Mesenchymal stem cell (in vitro differentiated cells and primary cell): ENCODE results near the gene CTDNEP1.
A peak's percentile ranks its signal among the peaks of the same experiment; 100 is the strongest.
"Not testable (repeated sequence)": the region's sequence is repeated elsewhere in the genome, so short reads cannot be mapped to it uniquely, and the experiment has no call there.

Experiments used
- DNase-seq: peaks from one replicate; pipeline ENCODE4 v3.0.0-alpha.2; 2013
- H2AFZ ChIP-seq: one replicate; pipeline ENCODE4 v1.6.1; 2013; ENCODE audit warnings: low read depth, mild to moderate bottlenecking, control low read depth, inconsistent platforms, low read length, moderate library complexity
- H2AK5ac ChIP-seq: 2 replicates; pipeline ENCODE4 v1.6.1; 2013; ENCODE audit warnings: low read length, moderate library complexity, mild to moderate bottlenecking, inconsistent platforms; ENCODE audit not compliant: severe bottlenecking
- H2BK120ac ChIP-seq: one replicate; pipeline ENCODE4 v1.6.1; 2013; ENCODE audit warnings: low read depth, mild to moderate bottlenecking, inconsistent platforms, low read length, moderate library complexity
- H2BK12ac ChIP-seq, 2 experiments: one replicate each; pipeline ENCODE4 v1.6.1; 2013; ENCODE audit warnings: inconsistent platforms in 2 of 2, low read length in 2 of 2, mild to moderate bottlenecking in 2 of 2, moderate library complexity in 2 of 2, control low read depth in 1 of 2
- H2BK15ac ChIP-seq: one replicate; pipeline ENCODE4 v1.6.1; 2013; ENCODE audit warnings: mild to moderate bottlenecking, low read depth, inconsistent platforms; ENCODE audit not compliant: poor library complexity, severe bottlenecking
- H2BK5ac ChIP-seq: 2 replicates; pipeline ENCODE4 v1.6.1; 2013; ENCODE audit warnings: low read depth, mild to moderate bottlenecking, low read length, control low read depth, inconsistent platforms; ENCODE audit not compliant: poor library complexity, severe bottlenecking
- H3K14ac ChIP-seq, 2 experiments: one replicate each; pipeline ENCODE4 v1.6.1; 2013; ENCODE audit warnings: inconsistent platforms in 2 of 2, low read length in 2 of 2, control low read depth in 1 of 2, mild to moderate bottlenecking in 1 of 2, moderate library complexity in 1 of 2
- H3K18ac ChIP-seq, 2 experiments: one replicate each; pipeline ENCODE4 v1.6.1; 2013; ENCODE audit warnings: inconsistent platforms in 2 of 2, low read length in 2 of 2, control low read depth in 1 of 2, low read depth in 1 of 2, mild to moderate bottlenecking in 1 of 2
- H3K23ac ChIP-seq, 2 experiments: one replicate each; pipeline ENCODE4 v1.6.1; 2013; ENCODE audit warnings: inconsistent platforms in 2 of 2, low read length in 2 of 2, mild to moderate bottlenecking in 2 of 2, moderate library complexity in 2 of 2, control low read depth in 1 of 2
- H3K27ac ChIP-seq: 2 replicates; pipeline ENCODE4 v1.5.1; 2013; ENCODE audit warnings: mild to moderate bottlenecking, moderate library complexity, low read length, control low read depth, inconsistent platforms; ENCODE audit not compliant: poor library complexity, severe bottlenecking
- H3K27me3 ChIP-seq, 2 experiments: 2 replicates each; pipeline versions ENCODE4 v1.6.1 to v1.7.0; 2013; ENCODE audit warnings: low read length in 2 of 2, mild to moderate bottlenecking in 2 of 2, moderate library complexity in 2 of 2, control low read depth in 1 of 2, inconsistent platforms in 1 of 2; ENCODE audit not compliant: control insufficient read depth in 1 of 2, insufficient read depth in 1 of 2
- H3K36me3 ChIP-seq, 2 experiments: 2 replicates each; pipeline versions ENCODE4 v1.6.1 to v1.7.0; 2013; ENCODE audit warnings: low read length in 2 of 2, control low read depth in 1 of 2, inconsistent platforms in 1 of 2, low read depth in 1 of 2, mild to moderate bottlenecking in 1 of 2; ENCODE audit not compliant: insufficient read depth in 2 of 2, control insufficient read depth in 1 of 2
- H3K4ac ChIP-seq, 2 experiments: one replicate each; pipeline ENCODE4 v1.6.1; 2013; ENCODE audit warnings: inconsistent platforms in 2 of 2, low read length in 2 of 2, mild to moderate bottlenecking in 2 of 2, moderate library complexity in 2 of 2, control low read depth in 1 of 2, low read depth in 1 of 2
- H3K4me1 ChIP-seq: 2 replicates; pipeline ENCODE4 v1.6.1; 2013; ENCODE audit warnings: low read depth, low read length, control low read depth; ENCODE audit not compliant: control insufficient read depth, insufficient read depth
- H3K4me2 ChIP-seq: 2 replicates; pipeline ENCODE4 v1.6.1; 2013; ENCODE audit warnings: low read length, mild to moderate bottlenecking, inconsistent platforms; ENCODE audit not compliant: poor library complexity, severe bottlenecking
- H3K4me3 ChIP-seq, 2 experiments: 2 replicates each; pipeline versions ENCODE4 v1.5.1 to v1.7.0; 2013; ENCODE audit warnings: low read length in 2 of 2, mild to moderate bottlenecking in 2 of 2, control low read depth in 1 of 2, low read depth in 1 of 2; ENCODE audit not compliant: insufficient read depth in 1 of 2
- H3K79me1 ChIP-seq: replicated peaks from 2 replicates; pipeline ENCODE4 v1.6.1; 2013; ENCODE audit warnings: mild to moderate bottlenecking, control low read depth, low read length, inconsistent platforms; ENCODE audit not compliant: poor library complexity, severe bottlenecking
- H3K9ac ChIP-seq: 2 replicates; pipeline ENCODE4 v1.7.0; 2013; ENCODE audit warnings: mild to moderate bottlenecking, low read length, moderate library complexity
- H3K9me3 ChIP-seq: 2 replicates; pipeline ENCODE4 v1.7.0; 2013; ENCODE audit warnings: mild to moderate bottlenecking, low read length; ENCODE audit not compliant: control insufficient read depth
- H4K8ac ChIP-seq: one replicate; pipeline ENCODE4 v1.6.1; 2013; ENCODE audit warnings: inconsistent platforms, mild to moderate bottlenecking, low read length, moderate library complexity
- H4K91ac ChIP-seq: one replicate; pipeline ENCODE4 v1.6.1; 2013; ENCODE audit warnings: mild to moderate bottlenecking, low read length, inconsistent platforms
- WGBS: methylation state at CpG from one replicate; pipeline ENCODE4 v1.1.7; 2013; ENCODE audit warnings: mixed read lengths; 5-methylcytosine and 5-hydroxymethylcytosine counted together

The CTDNEP1 gene

DNA sequence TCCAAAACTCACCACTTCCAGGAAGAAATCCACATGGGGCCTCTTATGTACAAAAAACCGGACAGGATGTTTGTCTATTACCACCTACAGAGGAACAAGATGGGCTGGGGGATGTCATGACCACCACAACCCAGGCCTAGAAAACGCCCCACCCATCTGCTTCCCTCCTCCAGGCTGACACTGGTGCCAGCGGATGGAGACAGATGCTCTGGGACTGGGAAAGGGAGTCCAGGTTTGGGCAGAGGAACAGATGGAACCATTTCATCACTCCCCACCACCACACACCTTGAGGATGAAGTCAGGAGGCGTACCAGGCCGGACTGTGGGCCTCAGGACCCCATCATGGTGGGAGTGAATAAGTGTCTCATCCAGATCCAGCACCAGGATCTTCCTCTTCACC, 4.8 kb downstream of the CTDNEP1 start:
- H2BK120ac ChIP-seq, result no peak overlapping the region
- DNase-seq, result no peak
- peaks cover 23 to 30% of the 10 kb centered on the region in 2 experiments for H3K36me3 ChIP-seq
- no peak overlapping the region for H3K27ac ChIP-seq
- no peak overlapping the region for H4K8ac ChIP-seq
- H2AFZ ChIP-seq, result no peak overlapping the region
- H3K9me3 ChIP-seq, result no peaks in the 10 kb centered on the region
- H4K91ac ChIP-seq, result no peak overlapping the region
- H3K23ac ChIP-seq, result no peak overlapping the region
- H2BK12ac ChIP-seq, result no peak overlapping the region
- H3K9ac ChIP-seq, result peak overlapping the region; percentile 12
- H3K4me1 ChIP-seq, result peaks cover 19% of the 10 kb centered on the region
- H3K4me3 ChIP-seq, result no peak overlapping the region
- no peak overlapping the region for H3K4ac ChIP-seq
- no peaks in the 10 kb centered on the region for H3K27me3 ChIP-seq
- no peak overlapping the region for H3K4me2 ChIP-seq
- no peak overlapping the region for H2BK5ac ChIP-seq
- no peak overlapping the region for H3K14ac ChIP-seq
- H2AK5ac ChIP-seq, result no peak overlapping the region
- H2BK15ac ChIP-seq, result no peak overlapping the region
- WGBS, result 96% methylated on average over 3 of the region's 5 CpGs
- no peak overlapping the region for H3K18ac ChIP-seq
- H3K79me1 ChIP-seq, result peaks cover 13% of the 10 kb centered on the region

GRCh38 chr17:7243838-7244237, 7.7 kb downstream of the CTDNEP1 start:
- H2BK120ac ChIP-seq, result not testable (repeated sequence)
- peaks cover 16% of the 10 kb centered on the region for H3K4me1 ChIP-seq
- peaks cover 32 to 47% of the 10 kb centered on the region in 2 experiments for H3K36me3 ChIP-seq

DNA sequence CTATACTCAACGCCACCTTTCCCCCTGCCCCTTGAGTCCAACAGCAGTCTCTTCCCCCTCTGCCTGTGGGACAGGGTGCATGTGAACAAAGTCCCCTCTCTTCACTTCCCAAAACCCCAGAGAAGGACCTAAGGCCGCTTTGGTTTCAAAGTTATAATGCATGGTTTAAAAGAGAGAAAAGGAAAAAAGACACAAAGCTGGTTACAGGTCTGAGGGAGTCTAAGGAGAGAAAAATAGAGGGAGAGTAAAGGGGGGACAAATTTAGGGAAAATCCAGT, 8.1 kb downstream of the CTDNEP1 start:
- Histone ChIP-seq H3K79me1 (peaks cover 14% of the 10 kb centered on the region), H2AK5ac (peak overlapping the region; percentile 31), H3K4me2 (peak overlapping the region; percentile 91), H2BK12ac (peak overlapping the region; percentile 20 to 45), H3K14ac (peak overlapping the region in 1 of 2 experiments; percentile 80), H3K9ac (peak overlapping the region; percentile 97), H3K4ac (peak overlapping the region; percentile 36 to 96), H3K18ac (peak overlapping the region in 1 of 2 experiments; percentile 90), H2AFZ (no peak overlapping the region), H4K91ac (no peak overlapping the region), H3K4me1 (peaks cover 15% of the 10 kb centered on the region), H2BK15ac (no peak overlapping the region), H3K27me3 (no peaks in the 10 kb centered on the region), H3K36me3 (peaks cover 32 to 47% of the 10 kb centered on the region in 2 experiments), H4K8ac (peak overlapping the region; percentile 41), H3K23ac (peak overlapping the region in 1 of 2 experiments; percentile 84), H3K4me3 (peak overlapping the region; percentile 89 to 98), H3K27ac (peak overlapping the region; percentile 47), H2BK5ac (no peak overlapping the region), H2BK120ac (peak overlapping the region; percentile 12), H3K9me3 (no peaks in the 10 kb centered on the region)
- no peak for DNase-seq
- 69% methylated on average over 2 of the region's 2 CpGs for WGBS

More at GRCh38 chr17:7243838-7244237, 7.7 kb downstream of the CTDNEP1 start:
- H4K91ac ChIP-seq, H3K27ac ChIP-seq, H3K27me3 ChIP-seq, H3K4ac ChIP-seq, H2BK15ac ChIP-seq, H2AFZ ChIP-seq, H3K9me3 ChIP-seq, H3K23ac ChIP-seq, H2BK12ac ChIP-seq, H3K4me2 ChIP-seq, H3K18ac ChIP-seq, H2BK5ac ChIP-seq, DNase-seq, H2AK5ac ChIP-seq, H3K14ac ChIP-seq: not testable (repeated sequence)
- WGBS, result 88% methylated on average over 10 of the region's 10 CpGs
- Histone ChIP-seq H4K8ac (peak overlapping the region; percentile 51), H3K9ac (peak overlapping the region; percentile 97), H3K4me3 (peak overlapping the region in 1 of 2 experiments; percentile 89), H3K79me1 (peaks cover 14% of the 10 kb centered on the region)

DNA sequence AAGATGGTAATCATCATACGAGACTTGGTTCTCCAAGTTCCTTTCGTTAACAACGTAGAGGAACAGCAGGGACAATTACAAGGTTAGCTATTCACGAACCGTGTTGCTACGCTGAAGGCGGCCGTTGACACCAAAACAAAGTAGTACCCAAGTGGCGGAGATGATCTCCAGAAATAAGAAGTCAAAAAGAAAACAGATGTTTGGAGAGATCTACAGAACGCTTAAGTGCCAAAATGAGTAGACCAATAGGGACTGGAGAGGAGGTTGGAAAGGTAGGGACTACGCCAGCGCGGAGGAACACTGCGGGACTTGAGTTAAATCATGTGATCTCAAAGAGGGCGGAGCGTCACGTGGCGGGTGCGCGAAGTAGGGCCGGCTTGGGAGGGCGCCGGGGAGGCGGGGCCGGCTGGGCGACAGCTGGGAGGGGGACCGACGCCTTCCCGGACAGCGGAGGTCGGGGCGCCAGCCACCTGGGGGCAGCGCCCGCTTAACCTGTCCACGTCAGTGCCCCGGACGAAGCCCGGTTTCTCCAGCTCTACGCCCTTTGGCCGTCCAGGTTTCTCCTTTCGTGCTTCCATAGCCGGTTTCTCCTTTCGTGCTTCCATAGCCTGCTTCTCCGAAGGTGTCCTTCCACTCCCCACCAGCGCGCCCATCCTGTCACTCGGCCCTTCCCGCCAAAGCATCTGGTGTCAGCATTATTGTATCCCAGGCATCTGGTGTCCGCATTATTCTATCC, 8.6 kb downstream of the CTDNEP1 start:
- Histone ChIP-seq H3K79me1 (peaks cover 14% of the 10 kb centered on the region), H3K4me3 (peak overlapping the region; percentile 89 to 98), H4K91ac (peak overlapping the region; percentile 4), H2AFZ (peak overlapping the region; percentile 78), H3K27me3 (no peaks in the 10 kb centered on the region), H4K8ac (peak overlapping the region; percentile 54), H3K9ac (peak overlapping the region; percentile 97), H3K4me1 (peaks cover 15% of the 10 kb centered on the region), H3K27ac (peak overlapping the region; percentile 98), H3K9me3 (no peaks in the 10 kb centered on the region), H3K14ac (peak overlapping the region in 1 of 2 experiments; percentile 80), H2BK120ac (peak overlapping the region; percentile 21), H2AK5ac (peak overlapping the region; percentile 31), H3K23ac (peak overlapping the region in 1 of 2 experiments; percentile 84), H2BK12ac (peak overlapping the region; percentile 20 to 45), H3K36me3 (peaks cover 32 to 47% of the 10 kb centered on the region in 2 experiments), H3K4me2 (peak overlapping the region; percentile 91), H3K4ac (peak overlapping the region; percentile 36 to 96), H2BK15ac (no peak overlapping the region), H3K18ac (peak overlapping the region; percentile 68 to 90), H2BK5ac (peak overlapping the region; percentile 14)
- WGBS, result 1% methylated on average over 48 of the region's 49 CpGs
- DNase-seq, result peak; percentile 97
